Astrocyte (in vitro differentiated cells and primary cell): ENCODE measurements around the gene LIMS2. TPM values are rescaled to one million over a fixed set of nuclear protein-coding genes. Genes with fewer than 3 reads are reported as not detected.

Experiments used
- DNase-seq: peaks from one replicate; pipeline ENCODE4 v3.0.0-alpha.2; 2010; ENCODE audit warnings: low read depth
- FAIRE-seq: peaks from 2 replicates; lab custom pipeline; 2011; peaks lifted over from hg19 to GRCh38; lab: Jason Lieb, UNC
- H2AFZ ChIP-seq: 2 replicates; pipeline ENCODE4 v1.6.0; 2012; ENCODE audit warnings: low read depth, low read length, inconsistent platforms
- H3K27ac ChIP-seq: 2 replicates; pipeline ENCODE4 v1.5.1; 2011; ENCODE audit warnings: low read depth, low read length, inconsistent platforms
- H3K27me3 ChIP-seq: 2 replicates; pipeline ENCODE4 v1.6.0; 2011; ENCODE audit warnings: low read length, inconsistent platforms; ENCODE audit not compliant: insufficient read depth
- H3K36me3 ChIP-seq: 2 replicates; pipeline ENCODE4 v1.5.1; 2011; ENCODE audit warnings: low read length, inconsistent platforms; ENCODE audit not compliant: insufficient read depth
- H3K4me1 ChIP-seq: 2 replicates; pipeline ENCODE4 v1.5.1; 2011; ENCODE audit warnings: low read length, inconsistent platforms; ENCODE audit not compliant: insufficient read depth
- H3K4me2 ChIP-seq: 2 replicates; pipeline ENCODE4 v1.6.0; 2012; ENCODE audit warnings: low read length, inconsistent platforms
- H3K4me3 ChIP-seq: 2 replicates; pipeline ENCODE4 v1.5.1; 2011; ENCODE audit warnings: low read depth, mild to moderate bottlenecking, low read length, inconsistent platforms; ENCODE audit not compliant: insufficient read depth
- H3K79me2 ChIP-seq: 2 replicates; pipeline ENCODE4 v1.6.0; 2012; ENCODE audit warnings: mild to moderate bottlenecking, low read length, inconsistent platforms; ENCODE audit not compliant: insufficient read depth
- H3K9ac ChIP-seq: 2 replicates; pipeline ENCODE4 v1.6.0; 2012; ENCODE audit warnings: mild to moderate bottlenecking, low read length, inconsistent platforms
- H3K9me3 ChIP-seq: 2 replicates; pipeline ENCODE4 v1.5.1; 2012; ENCODE audit warnings: low read depth, mild to moderate bottlenecking, low read length, inconsistent platforms; ENCODE audit not compliant: insufficient read depth
- H4K20me1 ChIP-seq: 2 replicates; pipeline ENCODE4 v1.6.0; 2012; ENCODE audit warnings: low read length, inconsistent platforms; ENCODE audit not compliant: insufficient read depth
- H3K27ac Mint-ChIP-seq: one replicate; pipeline ENCODE4 v1.8.0; 2021; ENCODE audit warnings: mild to moderate bottlenecking, mixed read lengths; ENCODE audit not compliant: unreplicated experiment
- H3K27me3 Mint-ChIP-seq: one replicate; pipeline ENCODE4 v1.8.0; 2021; ENCODE audit warnings: low read depth, mixed read lengths; ENCODE audit not compliant: unreplicated experiment
- H3K36me3 Mint-ChIP-seq: one replicate; pipeline ENCODE4 v1.8.0; 2021; ENCODE audit warnings: low read depth, mixed read lengths; ENCODE audit not compliant: unreplicated experiment
- H3K4me1 Mint-ChIP-seq: one replicate; pipeline ENCODE4 v1.8.0; 2021; ENCODE audit warnings: low read depth, mixed read lengths; ENCODE audit not compliant: unreplicated experiment
- H3K4me3 Mint-ChIP-seq: one replicate; pipeline ENCODE4 v1.8.0; 2021; ENCODE audit warnings: mild to moderate bottlenecking, moderate library complexity, mixed read lengths; ENCODE audit not compliant: unreplicated experiment
- H3K9me3 Mint-ChIP-seq: one replicate; pipeline ENCODE4 v1.8.0; 2021; ENCODE audit warnings: mild to moderate bottlenecking, mixed read lengths; ENCODE audit not compliant: unreplicated experiment
- CTCF ChIP-seq: IDR thresholded peaks from 2 replicates; pipeline ENCODE4 v1.5.1; 2011; ENCODE audit warnings: low read depth, mild to moderate bottlenecking, inconsistent platforms, low read length, moderate library complexity; ENCODE audit not compliant: insufficient read depth
- EZH2 ChIP-seq: IDR thresholded peaks from 2 replicates; pipeline ENCODE4 v1.6.1; 2012; ENCODE audit warnings: mild to moderate bottlenecking, low read length, inconsistent platforms; ENCODE audit not compliant: insufficient read depth
- total RNA-seq: library from RNA; stranded (reverse); gene quantifications from 2 replicates; pipeline ENCODE4 v1.2.1, GENCODE V29; 2021

LIMS2 gene
- total RNA-seq, 1 donor from 2014 or later: 73.3 TPM

GRCh38 chr2:127649100-127649611 is 26.2 kb downstream of the LIMS2 start:
- Mint-ChIP-seq H3K9me3 (no peaks in the 10 kb centered on the region), H3K4me3 (no peak overlapping the region), H3K27me3 (peaks cover 2% of the 10 kb centered on the region), H3K4me1 (peaks cover 26% of the 10 kb centered on the region), H3K27ac (no peak overlapping the region), H3K36me3 (peaks cover 24% of the 10 kb centered on the region)
- Histone ChIP-seq H3K9ac (no peak overlapping the region), H3K79me2 (no peaks in the 10 kb centered on the region), H3K27ac (no peak overlapping the region), H2AFZ (no peak overlapping the region), H3K27me3 (no peaks in the 10 kb centered on the region), H3K9me3 (no peaks in the 10 kb centered on the region), H4K20me1 (no peaks in the 10 kb centered on the region), H3K4me3 (no peak overlapping the region), H3K4me1 (peaks cover 17% of the 10 kb centered on the region), H3K4me2 (no peak overlapping the region), H3K36me3 (no peaks in the 10 kb centered on the region)
- FAIRE-seq (no peak), DNase-seq (no peak)
- TF ChIP-seq EZH2: no peak
- TF ChIP-seq CTCF: no peak

GRCh38 chr2:127648321-127648720 is 27.0 kb downstream of the LIMS2 start:
- Mint-ChIP-seq H3K27me3 (no peaks in the 10 kb centered on the region), H3K9me3 (no peaks in the 10 kb centered on the region), H3K27ac (no peak overlapping the region), H3K4me1 (peaks cover 25% of the 10 kb centered on the region), H3K36me3 (peaks cover 23% of the 10 kb centered on the region), H3K4me3 (no peak overlapping the region)
- H3K4me2 ChIP-seq: no peak overlapping the region
- no peak overlapping the region for H3K27ac ChIP-seq
- H4K20me1 ChIP-seq: no peaks in the 10 kb centered on the region
- TF ChIP-seq CTCF (no peak), EZH2 (no peak)
- no peaks in the 10 kb centered on the region for H3K9me3 ChIP-seq
- no peak overlapping the region for H2AFZ ChIP-seq
- peaks cover 17% of the 10 kb centered on the region for H3K4me1 ChIP-seq
- DNase-seq: no peak
- no peak overlapping the region for H3K4me3 ChIP-seq
- H3K9ac ChIP-seq: no peak overlapping the region
- H3K79me2 ChIP-seq: no peaks in the 10 kb centered on the region
- no peak for FAIRE-seq
- no peaks in the 10 kb centered on the region for H3K27me3 ChIP-seq
- no peaks in the 10 kb centered on the region for H3K36me3 ChIP-seq
